ENCODE measurements around the gene ANAPC2. TPM values are rescaled to one million over a fixed set of nuclear protein-coding genes. Genes with fewer than 3 reads are reported as not detected.
A peak's percentile ranks its signal among the peaks of the same experiment; 100 is the strongest.
"Not testable (repeated sequence)": the region's sequence is repeated elsewhere in the genome, so short reads cannot be mapped to it uniquely, and the experiment has no call there.

ANAPC2 gene
- total RNA-seq, 1 experiment from 2014 or later = 9.0 TPM

- DNase-seq (ENCODE audit: low read depth, low spot score) = no peak
- in situ Hi-C loops (cut with HindIII; ENCODE audit: low pct_unique_long_range_greater_than_20kb, low sequenced_read_pairs) = no loop called here
These were observed 42.4 kb downstream of the ANAPC2 start for GRCh38 chr9:137145731-137146526.

GRCh38 chr9:137143459-137143858 is 44.9 kb downstream of the ANAPC2 start:
- no peak for DNase-seq (ENCODE audit: low read depth, low spot score)
- in situ Hi-C loops (cut with HindIII; ENCODE audit: low pct_unique_long_range_greater_than_20kb, low sequenced_read_pairs) = no loop called here

- DNase-seq (ENCODE audit: low read depth, low spot score) = no peak
- in situ Hi-C loops (cut with HindIII; ENCODE audit: low pct_unique_long_range_greater_than_20kb, low sequenced_read_pairs) = no loop called here
These were observed 46.1 kb downstream of the ANAPC2 start for GRCh38 chr9:137141976-137142936.

- no peak for DNase-seq (ENCODE audit: low read depth, low spot score)
- in situ Hi-C loops (cut with HindIII; ENCODE audit: low pct_unique_long_range_greater_than_20kb, low sequenced_read_pairs) = no loop called here
These were observed 47.1 kb downstream of the ANAPC2 start for GRCh38 chr9:137141050-137141810.

GRCh38 chr9:137140151-137141012 is 48.0 kb downstream of the ANAPC2 start:
- DNase-seq (ENCODE audit: low read depth, low spot score) = no peak
- in situ Hi-C loops (cut with HindIII; ENCODE audit: low pct_unique_long_range_greater_than_20kb, low sequenced_read_pairs) = no loop called here

- in situ Hi-C loops (cut with HindIII; ENCODE audit: low pct_unique_long_range_greater_than_20kb, low sequenced_read_pairs) = no loop called here
- no peak for DNase-seq (ENCODE audit: low read depth, low spot score)
These were observed 48.8 kb downstream of the ANAPC2 start for GRCh38 chr9:137139468-137140150.

GRCh38 chr9:137138722-137139467 is 49.5 kb downstream of the ANAPC2 start, which contains the start of gene GRIN1:
TSS of gene GRIN1 (plus strand) at chr9:137139154. CDS start at chr9:137139487, 333 bp downstream.
- in situ Hi-C loops (cut with HindIII; ENCODE audit: low pct_unique_long_range_greater_than_20kb, low sequenced_read_pairs) = no loop called here
- no peak for DNase-seq (ENCODE audit: low read depth, low spot score)

- DNase-seq (ENCODE audit: low read depth, low spot score) = peak; percentile 44
- in situ Hi-C loops (cut with HindIII; ENCODE audit: low pct_unique_long_range_greater_than_20kb, low sequenced_read_pairs) = no loop called here
These were observed 50.2 kb downstream of the ANAPC2 start for GRCh38 chr9:137138058-137138721.

- no peak for DNase-seq (ENCODE audit: low read depth, low spot score)
- in situ Hi-C loops (cut with HindIII; ENCODE audit: low pct_unique_long_range_greater_than_20kb, low sequenced_read_pairs) = no loop called here
These were observed 51.3 kb downstream of the ANAPC2 start for GRCh38 chr9:137136881-137137607.

GRCh38 chr9:137136261-137136880 is 52.0 kb downstream of the ANAPC2 start:
- DNase-seq (ENCODE audit: low read depth, low spot score) = no peak
- in situ Hi-C loops (cut with HindIII; ENCODE audit: low pct_unique_long_range_greater_than_20kb, low sequenced_read_pairs) = no loop called here

GRCh38 chr9:137135154-137135553 is 53.2 kb downstream of the ANAPC2 start:
- DNase-seq (ENCODE audit: low read depth, low spot score); in situ Hi-C loops (cut with HindIII; ENCODE audit: low pct_unique_long_range_greater_than_20kb, low sequenced_read_pairs): not testable (repeated sequence)

GRCh38 chr9:137134191-137134590 is 54.2 kb downstream of the ANAPC2 start:
- in situ Hi-C loops (cut with HindIII; ENCODE audit: low pct_unique_long_range_greater_than_20kb, low sequenced_read_pairs) = no loop called here
- DNase-seq (ENCODE audit: low read depth, low spot score) = no peak

GRCh38 chr9:137130176-137130755 is 58.1 kb downstream of the ANAPC2 start:
- no peak for DNase-seq (ENCODE audit: low read depth, low spot score)
- in situ Hi-C loops (cut with HindIII; ENCODE audit: low pct_unique_long_range_greater_than_20kb, low sequenced_read_pairs) = no loop called here
